Heart left ventricle (tissue), 16 donors: Measurements from ENCODE around the gene KCTD6. TPM values are rescaled to one million over a fixed set of nuclear protein-coding genes. Genes with fewer than 3 reads are reported as not detected.

Experiments
- ATAC-seq, 4 donors: fragments of 200-7000 bp; cut with Tn5 transposase; one replicate each; pipeline ENCODE4 v1.9.1; 2020 to 2022; ENCODE audit warnings: moderate library complexity in 4 of 4, mild to moderate bottlenecking in 3 of 4, moderate number of reproducible peaks in 1 of 4
- DNase-seq, 5 donors: peaks; one replicate each; pipeline ENCODE4 v3.0.0-alpha.2; 2020
- H3K27ac ChIP-seq, 12 donors: fragments of 200-600 bp; sonication (generic) in 4 of 12; one replicate each; pipeline versions ENCODE4 v1.5.0 to v1.8.0; 2016 to 2022; ENCODE audit warnings: mild to moderate bottlenecking in 2 of 12
- H3K27me3 ChIP-seq, 9 donors: fragments of 200-600 bp; sonication (generic) in 2 of 9; one replicate each; pipeline versions ENCODE4 v1.5.1 to v1.8.0; 2016 to 2022; ENCODE audit warnings: mild to moderate bottlenecking in 3 of 9
- H3K36me3 ChIP-seq, 9 donors: fragments of 200-600 bp; sonication (generic) in 2 of 9; one replicate each; pipeline versions ENCODE4 v1.5.0 to v1.8.0; 2018 to 2022; ENCODE audit warnings: mild to moderate bottlenecking in 2 of 9
- H3K4me1 ChIP-seq, 12 donors: fragments of 200-600 bp; sonication (generic) in 4 of 12; one replicate each; pipeline versions ENCODE4 v1.5.0 to v1.8.0; 2016 to 2022; ENCODE audit warnings: mild to moderate bottlenecking in 3 of 12
- H3K4me3 ChIP-seq, 12 donors: fragments of 200-600 bp; sonication (generic) in 4 of 12; one replicate each; pipeline versions ENCODE4 v1.5.0 to v1.8.0; 2017 to 2022; ENCODE audit warnings: mild to moderate bottlenecking in 9 of 12, moderate library complexity in 4 of 12
- H3K9me3 ChIP-seq, 12 donors: fragments of 200-600 bp; sonication (generic) in 4 of 12; one replicate each; pipeline versions ENCODE4 v1.5.0 to v1.8.0; 2016 to 2022; ENCODE audit warnings: mild to moderate bottlenecking in 1 of 12
- POLR2A ChIP-seq, 2 donors: fragments of 450-650 bp; IDR thresholded peaks; one replicate each; pipeline ENCODE4 v1.6.1; 2017; ENCODE audit warnings: antibody characterized with exemption in 2 of 2, mild to moderate bottlenecking in 2 of 2, moderate library complexity in 2 of 2
- WGBS, 4 donors: extraction: QIAGEN DNeasy Blood & Tissue Kit in 2 of 4; methylation state at CpG; one replicate each; pipeline versions ENCODE4 v1.1.5 to v1.1.7; 2013 to 2018; 5-methylcytosine and 5-hydroxymethylcytosine counted together
- intact Hi-C, 10 donors: fragments of 100-400 bp; cut with DNase I; formaldehyde crosslinking; loops; one replicate each; pipeline versions ENCODE4 v1.11.1 to v1.14.2; 2022
- polyA plus RNA-seq, 2 donors: library from polyadenylated mRNA; stranded (reverse); fragments of 200-250 nt; gene quantifications; one replicate each; pipeline ENCODE4 v1.2.3, GENCODE V29; 2013
- total RNA-seq, 9 donors: library from RNA; depleted of rRNA in 2 of 9; stranded (reverse); fragments of >200 nt in 2 of 9; fragmentation: NEBNext Ultra II Directional in 3 of 9; extraction: Animal tissue kit (Norgen Biotek cat#: 25700) in 3 of 9; gene quantifications; one replicate each; pipeline versions ENCODE4 v1.1.0 to v1.2.4, GENCODE V29; 2016 to 2023
- TF ChIP-seq, protein P1 (sequence below), 12 donors: fragments of 200-600 bp; sonication (generic) in 4 of 12; IDR thresholded peaks; one replicate each; pipeline versions ENCODE4 v1.5.0 to v1.8.0; 2018 to 2022; ENCODE audit warnings: antibody characterized with exemption in 12 of 12, mild to moderate bottlenecking in 5 of 12
- donor health status: ischemic (EF 13 %, LVEDD 7.1; RV severe dilation, severe dysfunction).
- donor health status: healthy with polysubstance abuse.
- donor health status: DM: no; HTN: yes; CAD: no.
- donor health status: DM: no; HTN: no; CAD: no.
- donor health status: ischemic (EF 25% LVEDD 6.9; RV normal size, moderate dysfunction).
- donor health status: ischemic (EF 25% LVEDD 5.7; RV mildly dilated, moderate dysfunction).
- donor health status: healthy.
- donor health status: DM: yes; HTN: yes; CAD: no.
- donor health status: ischemic (EF 35%, LVEDD 5.7; RV mildly dilated, moderate dysfunction).
- donor health status: nonischemic (EF 11% LVEDD 7.7; RV severe dilation, severe dysfunction).
- donor health status: DM: yes; HTN: yes; CAD: no.
- donor health status: PGD.
- donor health status: ischemic (EF 29% LVEDD 5.4; RV normal size, mild dysfunction).
- donor health status: nonischemic (EF 23%, LVEDD 6.1; RV moderate dilation, normal function).

Gene KCTD6
- total and polyA plus RNA-seq, 11 donors, result 5.7 to 10.5 (median 6.9) TPM

DNA sequence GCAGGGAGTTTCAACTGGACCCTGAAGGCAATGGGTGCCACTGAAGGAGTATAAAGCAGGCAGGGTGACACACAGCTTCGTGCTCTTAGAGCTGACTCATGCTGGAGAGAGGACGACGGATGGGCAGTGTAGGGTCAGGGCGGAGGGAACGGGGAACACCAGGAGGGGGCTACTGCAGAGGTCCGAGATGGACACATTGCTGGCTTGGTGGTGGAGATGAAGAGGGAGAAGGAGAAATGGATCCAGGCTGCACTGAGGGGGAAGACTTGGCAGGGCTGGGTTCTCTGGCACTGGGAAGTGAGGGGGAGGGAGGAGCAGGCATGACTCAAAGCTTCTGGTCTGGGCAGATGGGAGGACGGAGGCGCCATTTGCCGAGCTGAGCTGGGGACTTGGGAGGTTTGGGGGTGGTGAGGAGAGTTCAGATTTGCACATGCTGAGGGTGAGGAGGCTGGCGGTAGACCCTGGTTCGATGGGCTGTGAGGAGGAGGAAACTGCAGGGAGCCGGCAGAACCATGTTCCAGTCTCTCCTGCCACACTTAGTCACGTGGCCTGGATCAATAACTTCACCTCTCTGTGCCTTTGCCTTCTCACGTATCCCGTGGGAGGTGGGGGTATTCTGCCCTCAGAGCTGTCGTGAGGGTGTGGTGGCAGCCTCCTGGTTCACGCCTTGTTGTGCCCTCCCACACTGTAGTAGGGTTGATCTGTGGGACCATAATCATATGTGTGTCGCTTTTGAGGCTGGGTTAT is 4.6 kb upstream of the KCTD6 start:
- WGBS, 4 donors, result 69 to 79% (median 74%) methylated on average over 18 of the region's 18 CpGs
- Histone ChIP-seq H3K36me3 (no peaks in the 10 kb centered on the region), H3K9me3 (no peaks in the 10 kb centered on the region), H3K27me3 (no peaks in the 10 kb centered on the region), H3K27ac (peak overlapping the region in 1 of 12 donors; percentile 32), H3K4me3 (no peak overlapping the region), H3K4me1 (peaks cover 0 to 61% (median 17%) of the 10 kb centered on the region in 12 donors)
- DNase-seq, result peak in 3 of 5 donors; percentile 26 to 67 (median 39)
- peak in 1 of 4 donors; percentile 23 for ATAC-seq
- intact Hi-C loops, result loop anchor here in 2 of 10 donors (5.0 kb wide), 2 partner anchors 50 to 160 kb away; no protein-coding TSS in a partner anchor
- TF ChIP-seq, protein P1, sequence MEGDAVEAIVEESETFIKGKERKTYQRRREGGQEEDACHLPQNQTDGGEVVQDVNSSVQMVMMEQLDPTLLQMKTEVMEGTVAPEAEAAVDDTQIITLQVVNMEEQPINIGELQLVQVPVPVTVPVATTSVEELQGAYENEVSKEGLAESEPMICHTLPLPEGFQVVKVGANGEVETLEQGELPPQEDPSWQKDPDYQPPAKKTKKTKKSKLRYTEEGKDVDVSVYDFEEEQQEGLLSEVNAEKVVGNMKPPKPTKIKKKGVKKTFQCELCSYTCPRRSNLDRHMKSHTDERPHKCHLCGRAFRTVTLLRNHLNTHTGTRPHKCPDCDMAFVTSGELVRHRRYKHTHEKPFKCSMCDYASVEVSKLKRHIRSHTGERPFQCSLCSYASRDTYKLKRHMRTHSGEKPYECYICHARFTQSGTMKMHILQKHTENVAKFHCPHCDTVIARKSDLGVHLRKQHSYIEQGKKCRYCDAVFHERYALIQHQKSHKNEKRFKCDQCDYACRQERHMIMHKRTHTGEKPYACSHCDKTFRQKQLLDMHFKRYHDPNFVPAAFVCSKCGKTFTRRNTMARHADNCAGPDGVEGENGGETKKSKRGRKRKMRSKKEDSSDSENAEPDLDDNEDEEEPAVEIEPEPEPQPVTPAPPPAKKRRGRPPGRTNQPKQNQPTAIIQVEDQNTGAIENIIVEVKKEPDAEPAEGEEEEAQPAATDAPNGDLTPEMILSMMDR (IDR thresholded peaks at IDR 0.05), result no peak
- TF ChIP-seq POLR2A (IDR thresholded peaks at IDR 0.05), result no peak

DNA sequence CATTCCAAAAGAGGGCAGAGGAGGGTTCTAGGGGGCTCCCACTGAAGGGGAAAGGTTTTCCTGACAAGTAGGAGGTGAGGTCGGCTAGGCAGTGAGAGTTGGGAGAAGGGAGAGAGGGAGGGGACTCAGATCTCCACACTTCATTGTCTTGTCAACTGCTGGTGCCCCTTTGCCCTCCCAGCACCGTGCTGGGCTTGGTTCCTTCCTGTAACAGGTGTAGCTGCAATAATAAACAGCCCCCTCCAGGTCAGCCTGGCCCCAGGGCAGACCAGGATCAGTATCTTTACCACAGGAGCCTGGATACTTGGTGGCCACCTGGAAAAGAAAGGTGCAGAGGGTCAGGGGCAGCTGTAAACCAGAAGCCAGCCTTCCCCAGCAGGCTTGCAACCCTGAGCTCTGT is 2.9 kb upstream of the KCTD6 start:
- 29 to 51% (median 46%) methylated on average over 2 of the region's 2 CpGs for WGBS, 4 donors
- H3K9me3 ChIP-seq, result no peaks in the 10 kb centered on the region
- no peak for TF ChIP-seq POLR2A (IDR thresholded peaks at IDR 0.05)
- TF ChIP-seq, protein P1 (IDR thresholded peaks at IDR 0.05), result no peak
- ATAC-seq, result no peak
- no peaks in the 10 kb centered on the region for H3K27me3 ChIP-seq
- no peak overlapping the region for H3K4me3 ChIP-seq
- no peak for DNase-seq
- peaks cover 0 to 58% (median 24%) of the 10 kb centered on the region in 12 donors for H3K4me1 ChIP-seq
- intact Hi-C loops, result loop anchor here in 2 of 10 donors (5.0 kb wide), 2 partner anchors 52 to 162 kb away; no protein-coding TSS in a partner anchor
- no peak overlapping the region for H3K27ac ChIP-seq
- H3K36me3 ChIP-seq, result no peaks in the 10 kb centered on the region

DNA sequence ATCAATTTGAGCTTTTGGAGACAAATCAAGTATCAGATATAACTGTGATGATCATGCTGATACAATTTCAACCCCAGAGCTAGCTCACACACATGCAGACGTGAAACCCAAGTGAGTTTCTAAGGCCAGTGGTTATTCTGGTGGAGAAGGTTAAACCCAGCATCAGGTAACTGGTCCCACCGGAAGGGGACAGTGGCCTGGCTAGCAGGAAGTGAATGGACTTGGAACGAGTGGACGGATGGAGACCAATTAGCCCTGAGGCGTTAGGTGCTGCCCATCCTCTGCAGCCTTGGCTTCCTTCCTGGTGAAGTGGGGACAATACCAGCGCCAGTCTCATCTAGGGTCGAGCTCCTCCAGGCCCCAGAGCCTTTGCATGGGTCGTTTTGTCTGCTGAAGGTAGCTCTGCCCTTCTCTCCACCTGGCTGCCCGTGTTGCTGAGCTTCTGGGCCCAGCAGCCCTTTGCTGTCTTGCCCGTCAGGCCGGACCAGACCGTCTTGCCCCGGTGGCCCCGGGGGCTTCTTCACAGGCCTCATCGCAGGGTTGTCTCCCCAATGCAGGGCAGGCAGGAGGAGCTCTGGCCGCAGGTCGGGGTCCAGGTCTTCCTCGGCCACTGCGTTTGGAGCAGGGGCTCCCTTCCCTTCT is 915 bp upstream of the KCTD6 start:
- Histone ChIP-seq H3K9me3 (no peaks in the 10 kb centered on the region), H3K27me3 (no peaks in the 10 kb centered on the region), H3K36me3 (no peaks in the 10 kb centered on the region), H3K4me3 (peak overlapping the region; percentile 23 to 99 (median 68)), H3K4me1 (peaks cover 6 to 63% (median 39%) of the 10 kb centered on the region in 12 donors), H3K27ac (peak overlapping the region; percentile 22 to 90 (median 82))
- 67 to 71% (median 69%) methylated on average over 18 to 19 of the region's 19 CpGs for WGBS, 4 donors
- intact Hi-C loops, result loop anchor here (1.0 to 10.0 kb wide), 11 partner anchors 36 to 186 kb away; partner anchors contain the start of genes PXK (in 9 of the 10), HTD2 (in 4 of the 10), RPP14 (in 4 of the 10) and PDHB (in 3 of the 10)
- DNase-seq (peak in 4 of 5 donors; percentile 12 to 64 (median 42)), ATAC-seq (peak; percentile 1 to 22 (median 4))
- TF ChIP-seq, protein P1 (IDR thresholded peaks at IDR 0.05), result no peak
- TF ChIP-seq POLR2A (IDR thresholded peaks at IDR 0.05), result no peak

DNA sequence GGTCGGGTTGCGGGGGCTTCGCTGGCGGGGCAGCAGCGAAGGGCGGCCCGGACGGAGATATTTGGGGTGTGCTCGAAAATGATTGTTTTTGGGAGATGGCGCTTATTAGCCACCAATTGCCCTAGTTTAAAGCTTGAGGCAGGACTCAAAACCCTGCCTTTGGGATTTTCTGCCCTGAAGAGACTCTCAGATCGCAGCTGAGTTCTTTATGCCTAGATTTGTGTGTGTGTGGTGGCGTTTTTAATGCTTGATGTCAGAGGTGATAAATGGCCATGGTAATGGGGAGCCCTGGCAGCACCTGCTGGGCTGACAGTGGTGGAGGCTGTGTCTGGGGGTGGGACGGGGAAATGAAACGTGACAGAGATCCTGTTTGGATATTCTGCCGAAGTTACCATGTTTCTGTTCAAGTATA is 604 bp downstream of the KCTD6 start:
- H3K4me3 ChIP-seq, result peak overlapping the region; percentile 61 to 99 (median 77)
- no peaks in the 10 kb centered on the region for H3K36me3 ChIP-seq
- WGBS, 4 donors, result 0 to 2% (median 1%) methylated on average over 12 to 15 of the region's 15 CpGs
- peaks cover 6 to 65% (median 53%) of the 10 kb centered on the region in 12 donors for H3K4me1 ChIP-seq
- intact Hi-C loops, result loop anchor here (2.0 to 10.0 kb wide), 10 partner anchors 35 to 188 kb away; partner anchors contain the start of genes PXK (in 8 of the 10), HTD2 (in 5 of the 10), RPP14 (in 5 of the 10) and PDHB (in 2 of the 10)
- peak overlapping the region; percentile 59 to 88 (median 78) for H3K27ac ChIP-seq
- TF ChIP-seq POLR2A (IDR thresholded peaks at IDR 0.05), result no peak
- TF ChIP-seq, protein P1 (IDR thresholded peaks at IDR 0.05), result no peak
- ATAC-seq (no peak), DNase-seq (no peak)
- H3K9me3 ChIP-seq, result no peaks in the 10 kb centered on the region
- no peaks in the 10 kb centered on the region for H3K27me3 ChIP-seq
